Activated CD4-positive, alpha-beta T cell treated with anti-CD3 and anti-CD28 coated beads, Interleukin-2, amount 50 U/mL, for 48 hours (primary cell): ENCODE results near the gene UBE2R2.
"Not testable (repeated sequence)": the region's sequence is repeated elsewhere in the genome, so short reads cannot be mapped to it uniquely, and the experiment has no call there.

ENCODE experiments used
- DNase-seq, 2 experiments: peaks; one replicate each; pipeline ENCODE4 v3.0.0-alpha.2; 2020

Gene UBE2R2

DNA sequence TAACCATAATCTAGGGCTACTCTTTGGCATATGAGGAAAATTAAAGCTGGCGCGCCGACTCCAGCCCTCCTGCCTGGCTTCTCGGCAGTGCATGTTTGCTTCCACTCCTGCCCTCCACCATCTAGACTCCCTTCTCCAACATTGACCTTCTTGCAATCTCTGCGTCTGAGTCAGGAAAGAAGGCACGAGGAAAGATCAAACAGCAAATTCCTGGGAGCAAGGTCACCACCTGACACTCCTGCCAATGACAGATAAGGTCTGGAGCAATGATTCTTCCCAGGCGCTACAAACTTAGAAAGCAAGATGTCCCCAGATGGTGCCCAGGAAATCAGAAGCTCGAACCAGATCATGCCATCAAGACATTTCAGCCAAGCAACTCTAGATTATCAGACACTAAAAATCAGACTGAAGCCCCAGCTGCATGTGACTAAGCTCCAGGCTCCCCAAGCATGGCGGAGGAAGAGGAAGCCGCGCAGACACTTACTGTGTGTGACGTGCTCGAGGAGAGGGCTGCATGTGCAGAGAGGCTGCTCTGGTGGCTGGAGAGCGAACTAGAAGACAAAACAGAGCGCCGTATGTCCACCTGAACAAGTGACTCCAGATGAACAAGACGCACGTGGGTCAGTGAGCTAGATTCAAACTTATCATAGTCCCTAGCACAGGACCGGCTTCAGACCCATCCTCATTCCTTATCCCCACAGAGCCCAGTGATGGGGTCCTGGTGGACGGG, 115.3 kb downstream of the UBE2R2 start:
- DNase-seq, result no peak

- no peak for DNase-seq
Observed at GRCh38 chr9:33934188-33934878, 117.4 kb downstream of the UBE2R2 start.

DNA sequence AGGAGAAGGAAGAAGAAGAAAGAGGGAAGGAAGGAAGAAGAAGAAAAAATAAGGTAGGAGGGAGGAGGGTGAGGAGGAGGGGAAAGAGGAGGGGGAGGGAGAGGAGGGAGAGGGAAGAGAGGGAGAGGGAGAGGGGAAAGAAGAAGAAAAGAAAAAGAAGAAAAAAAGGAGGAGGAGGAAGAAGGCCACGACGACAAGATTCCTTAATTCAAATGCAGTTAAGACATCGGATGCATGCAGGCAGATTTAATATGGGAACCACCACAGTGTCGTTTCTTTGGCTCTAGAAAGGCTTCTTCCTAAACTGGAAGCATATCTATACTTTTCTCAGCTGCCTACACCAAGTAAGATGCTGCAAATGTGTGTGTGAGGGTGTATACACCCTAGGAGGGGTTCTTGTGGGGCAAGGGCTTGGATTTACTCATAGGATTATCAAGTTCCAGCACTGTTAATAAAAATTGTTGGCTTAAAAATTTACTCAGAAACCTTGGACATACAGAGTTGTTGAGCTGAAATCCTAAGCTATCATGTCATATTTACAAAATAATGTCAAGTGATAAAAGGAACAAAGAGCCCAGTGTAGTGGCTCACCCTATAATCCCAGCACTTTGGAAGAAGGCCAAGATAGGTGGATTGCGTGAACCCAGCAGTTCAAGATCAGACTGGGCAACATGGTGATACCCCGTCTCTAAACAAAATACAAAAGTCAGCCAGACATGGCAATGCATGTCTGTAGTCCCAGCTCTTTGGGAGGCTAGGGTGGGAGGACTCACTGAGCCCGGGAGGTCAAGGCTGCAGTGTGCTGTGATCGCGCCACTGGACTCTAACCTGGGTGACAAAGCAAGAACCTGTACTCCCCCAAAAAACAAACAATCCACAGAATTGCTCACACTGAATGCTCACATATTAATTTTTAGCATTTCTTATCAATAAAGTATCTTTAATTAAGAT, 123.2 kb downstream of the UBE2R2 start:
- no peak for DNase-seq

DNA sequence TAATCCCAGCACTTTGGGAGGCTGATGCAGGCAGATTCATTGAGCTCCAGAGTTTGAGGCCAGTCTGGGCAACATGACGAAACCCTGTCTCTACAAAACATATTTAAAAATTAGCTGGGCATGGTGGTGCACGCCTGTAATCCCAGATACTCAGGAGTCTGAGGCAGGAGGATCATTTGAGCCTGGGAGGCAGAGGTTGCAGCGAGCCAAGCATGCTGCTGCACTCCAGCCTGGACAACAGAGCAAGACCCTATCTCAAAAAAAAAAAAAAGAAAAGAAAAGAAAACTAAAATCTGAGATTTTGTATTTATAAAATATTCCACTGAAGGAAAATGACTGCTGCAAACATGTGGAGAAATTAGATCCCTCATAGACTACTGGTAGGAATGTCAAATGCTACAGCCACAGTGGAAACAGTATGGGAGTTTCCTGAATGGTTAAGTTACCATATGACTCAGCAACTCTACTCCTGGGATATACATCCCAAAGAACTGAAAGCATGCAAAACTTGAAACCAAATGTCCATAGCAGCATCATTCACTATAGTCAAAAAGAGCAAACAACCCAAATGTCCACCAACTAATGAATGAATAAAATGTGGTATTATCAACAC, 125.6 kb downstream of the UBE2R2 start:
- DNase-seq, result no peak

- no peak for DNase-seq
Observed at GRCh38 chr9:33943389-33943788, 126.4 kb downstream of the UBE2R2 start.

DNA sequence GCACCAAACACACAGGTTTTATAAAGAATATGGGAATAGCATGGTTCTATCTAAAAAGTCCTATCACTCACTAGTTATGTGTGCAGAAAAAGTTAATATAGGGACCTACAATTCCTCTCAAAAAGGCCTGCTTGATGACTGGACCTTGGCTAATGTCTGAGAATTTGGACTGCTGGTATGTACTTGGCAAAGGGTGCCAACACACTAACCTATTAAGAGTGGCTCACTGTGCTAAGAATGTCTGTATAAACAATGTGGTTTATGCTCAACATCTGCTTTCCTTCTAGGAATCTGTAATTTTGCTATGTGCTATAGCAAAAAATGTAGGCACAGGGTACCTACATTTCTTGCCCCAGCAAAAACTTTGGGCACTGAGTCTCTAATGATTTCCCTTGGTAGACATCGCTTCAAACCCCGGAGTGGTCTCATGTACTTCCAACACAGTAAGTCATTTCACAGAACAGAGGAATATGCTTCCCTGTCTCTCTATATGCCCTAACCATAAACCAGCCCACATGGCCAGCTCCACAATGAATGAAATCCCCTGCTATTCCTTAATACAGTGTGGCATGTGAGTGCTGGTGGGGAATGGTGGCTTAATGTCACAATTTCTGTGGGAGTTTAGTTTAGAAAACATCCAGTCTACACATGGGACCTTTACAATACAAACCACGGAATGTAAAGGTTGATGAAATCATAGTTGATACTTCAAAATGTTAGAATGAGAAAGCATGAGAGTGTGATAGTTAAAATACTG, 130.0 kb downstream of the UBE2R2 start:
- DNase-seq, result no peak

DNA sequence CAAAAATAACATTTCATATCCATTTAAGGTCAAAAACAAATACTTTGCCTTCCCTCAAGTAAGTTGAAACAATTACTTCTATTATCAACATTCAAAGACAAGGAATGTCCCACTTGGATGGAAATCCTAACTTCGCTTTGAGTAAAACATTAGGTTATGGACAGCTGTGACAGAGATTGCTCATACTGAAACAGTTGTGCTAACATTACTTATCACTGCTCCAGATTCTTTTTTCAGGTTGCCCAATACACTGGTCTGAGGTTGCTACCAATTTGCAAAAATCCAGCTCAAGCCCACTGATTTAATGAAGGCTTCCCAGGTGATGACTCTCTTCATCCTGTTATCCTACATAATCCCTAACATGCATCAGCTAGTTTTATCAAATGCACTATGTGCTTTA, 133.4 kb downstream of the UBE2R2 start:
- no peak for DNase-seq

DNA sequence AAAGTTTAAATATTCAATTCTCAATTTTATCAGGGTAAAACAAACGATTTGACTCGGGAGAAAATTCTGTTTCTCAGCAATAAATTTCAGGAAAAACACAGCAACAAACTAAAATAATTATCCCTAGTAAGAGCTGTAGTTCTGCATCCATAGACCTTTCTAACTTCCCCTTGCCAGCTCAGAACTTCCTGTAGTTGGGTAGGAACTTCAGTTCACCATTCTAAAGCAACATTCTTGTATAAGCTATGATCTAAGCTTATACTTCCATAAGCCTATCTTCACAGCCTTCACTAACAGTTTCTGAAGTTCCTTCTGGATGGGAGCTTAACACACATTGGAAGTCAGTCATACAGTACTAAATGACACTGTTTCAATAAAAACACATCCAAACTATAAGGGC, 135.1 kb downstream of the UBE2R2 start:
- no peak for DNase-seq

DNA sequence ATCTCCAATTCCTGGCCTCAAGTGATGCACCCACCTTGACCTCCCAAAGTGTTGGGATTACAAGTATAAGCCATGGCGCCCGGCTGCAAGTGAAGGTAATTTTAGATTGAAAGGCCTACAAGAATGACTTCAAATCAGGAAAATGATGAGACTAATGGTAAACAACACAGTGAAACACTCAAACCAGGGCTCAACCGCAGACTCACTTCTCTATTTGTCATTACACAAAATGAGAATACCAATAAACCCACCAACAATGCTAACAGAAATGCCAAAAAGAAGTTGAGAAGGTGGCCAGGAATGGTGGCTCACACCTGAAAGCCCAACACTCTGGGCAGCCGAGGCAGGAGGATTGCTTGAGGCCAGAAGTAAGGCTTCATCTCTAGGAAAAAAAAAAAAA, 139.6 kb downstream of the UBE2R2 start:
- no peak for DNase-seq

GRCh38 chr9:33959725-33960124, 142.8 kb downstream of the UBE2R2 start:
- DNase-seq, result no peak

GRCh38 chr9:33962468-33962867, 145.5 kb downstream of the UBE2R2 start:
- DNase-seq, result not testable (repeated sequence)

- no peak for DNase-seq
Observed at GRCh38 chr9:33964086-33964768, 147.3 kb downstream of the UBE2R2 start.
